GM19397 (cell line): ENCODE measurements around the gene ACTN3.
"Not testable (repeated sequence)": the region's sequence is repeated elsewhere in the genome, so short reads cannot be mapped to it uniquely, and the experiment has no call there.

Experiments used
- ATAC-seq: cut with Tn5 transposase; IDR thresholded peaks from one replicate; pipeline ENCODE4 v1.9.1; 2021; ENCODE audit warnings: mild to moderate bottlenecking, moderate library complexity; ENCODE audit not compliant: unreplicated experiment

The ACTN3 gene

DNA sequence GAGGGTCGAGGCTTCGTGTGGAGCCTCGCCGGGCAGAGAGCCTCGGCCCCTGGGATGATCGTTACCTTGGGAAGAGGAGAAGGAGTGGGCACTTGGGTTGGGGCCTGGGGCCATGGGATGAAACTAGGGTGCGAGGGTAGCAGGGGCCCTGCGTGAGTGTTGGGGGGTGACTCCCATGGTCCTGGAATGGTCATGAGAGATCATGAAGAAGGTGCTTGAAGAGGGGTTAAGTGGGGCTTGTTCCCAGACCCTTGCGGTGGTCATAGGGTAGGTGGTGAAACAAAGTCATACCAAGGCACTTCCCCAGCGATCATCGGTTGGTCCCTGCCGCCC lies 46.6 kb downstream of the ACTN3 start:
- no peak for ATAC-seq

DNA sequence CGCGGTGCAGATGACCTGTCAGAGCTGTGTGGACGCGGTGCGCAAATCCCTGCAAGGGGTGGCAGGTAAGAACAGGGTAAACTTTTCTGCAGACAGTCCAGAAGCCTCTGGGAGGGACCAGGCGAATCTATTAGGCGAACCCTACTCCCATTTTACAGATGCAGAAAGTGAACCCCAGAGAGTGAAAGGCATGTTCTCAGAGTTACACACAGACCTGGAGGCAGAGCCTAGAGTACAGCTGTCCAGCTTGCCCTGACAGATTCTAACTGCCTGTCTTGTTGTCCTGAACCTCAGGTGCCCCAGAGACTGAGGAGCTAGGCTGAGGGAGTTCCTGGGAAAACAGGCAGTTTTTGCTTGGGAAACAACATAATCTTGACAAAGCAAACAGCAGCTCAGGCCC lies 46.9 kb downstream of the ACTN3 start:
- no peak for ATAC-seq

DNA sequence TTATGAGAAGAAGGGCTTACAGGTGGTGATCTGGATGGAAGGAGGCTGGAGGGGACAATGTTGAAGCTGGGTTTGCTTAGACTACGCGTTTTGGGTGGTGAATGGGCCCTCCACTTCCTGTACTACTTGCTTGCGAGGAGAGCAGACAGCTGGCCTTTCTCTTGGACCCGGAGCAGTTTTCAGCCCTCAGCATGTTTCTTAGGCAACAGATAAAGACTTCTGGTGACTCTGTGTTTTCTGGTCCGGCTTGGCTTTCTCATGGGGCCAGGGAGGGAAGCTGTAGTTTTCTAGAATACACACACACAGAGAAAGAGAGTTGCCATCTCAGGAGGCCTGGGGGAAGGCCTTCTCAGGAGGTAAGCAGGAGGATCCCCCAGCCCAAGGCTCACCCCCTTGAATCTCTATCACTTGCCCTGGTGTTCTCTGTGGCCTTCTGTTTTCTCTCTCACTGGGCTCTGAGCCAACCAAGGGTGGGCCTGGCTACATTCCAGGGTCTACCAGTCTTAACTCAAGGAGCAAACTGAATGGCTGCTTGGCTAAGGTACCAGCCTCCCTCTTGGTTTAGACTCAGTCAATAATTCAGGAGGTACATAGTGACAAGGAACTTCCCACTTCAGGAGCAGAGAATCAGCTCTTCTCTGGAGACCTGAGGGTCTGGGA lies 48.7 kb downstream of the ACTN3 start:
- no peak for ATAC-seq

DNA sequence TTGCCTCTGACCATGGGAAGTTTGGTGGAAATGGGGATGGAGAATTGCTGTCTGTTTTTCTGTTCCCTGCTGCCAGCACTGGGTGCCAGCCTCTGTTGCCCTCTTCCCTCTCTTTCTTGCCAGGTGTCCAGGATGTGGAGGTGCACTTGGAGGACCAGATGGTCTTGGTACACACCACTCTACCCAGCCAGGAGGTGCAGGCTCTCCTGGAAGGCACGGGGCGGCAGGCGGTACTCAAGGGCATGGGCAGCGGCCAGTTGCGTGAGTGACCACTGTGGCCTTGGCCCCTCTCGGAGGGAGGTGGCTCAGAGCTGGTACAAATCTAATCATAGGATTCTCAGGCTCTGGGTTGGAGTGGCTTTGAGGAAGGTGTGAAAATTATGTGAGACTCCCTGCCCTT lies 52.3 kb downstream of the ACTN3 start:
- ATAC-seq = no peak

DNA sequence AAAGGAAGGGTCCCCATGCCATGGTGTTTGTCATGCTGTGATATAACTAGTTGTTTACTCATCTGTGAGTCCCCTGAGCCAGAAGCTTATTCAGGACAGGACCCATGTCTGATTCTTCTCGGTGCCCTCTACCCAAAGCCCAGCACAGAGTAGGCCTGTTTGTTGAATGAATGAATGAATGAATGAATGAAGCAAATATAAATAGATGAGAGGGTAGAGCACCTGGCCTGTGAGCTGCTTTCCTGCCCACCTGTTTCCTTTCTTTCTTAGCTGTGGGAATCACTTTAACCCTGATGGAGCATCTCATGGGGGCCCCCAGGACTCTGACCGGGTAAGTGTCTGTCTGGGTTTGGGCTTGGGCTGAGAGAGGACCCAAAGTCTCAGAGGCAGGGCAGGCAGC lies 53.5 kb downstream of the ACTN3 start:
- no peak for ATAC-seq

DNA sequence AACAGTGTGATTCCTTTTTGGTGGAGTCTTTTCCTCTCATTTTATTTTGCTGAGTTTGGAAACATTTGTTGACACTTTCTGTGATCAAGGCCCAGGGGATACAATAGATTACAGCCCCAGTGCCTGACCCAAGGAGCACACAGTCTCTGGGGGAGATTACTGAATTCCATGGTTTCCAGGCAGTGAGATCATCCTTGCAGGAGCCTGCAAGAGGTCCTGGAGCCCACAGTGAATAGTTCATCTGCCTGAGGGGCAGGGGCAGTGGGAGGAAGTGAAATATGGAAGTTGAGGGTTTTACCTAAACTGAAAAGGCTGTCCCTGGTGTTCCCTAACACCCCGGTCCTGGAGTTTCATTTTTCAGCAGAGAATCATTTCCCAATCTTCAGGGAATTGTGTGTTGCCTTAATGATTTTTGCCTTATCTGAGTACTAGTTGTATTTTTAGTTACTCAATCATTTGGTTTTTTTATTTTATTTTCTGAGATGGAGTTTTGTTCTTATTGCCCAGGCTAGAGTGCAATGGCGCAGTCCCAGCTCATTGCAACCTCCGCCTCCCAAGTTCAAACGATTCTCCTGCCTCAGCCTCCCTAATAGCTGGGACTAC lies 54.0 kb downstream of the ACTN3 start:
- ATAC-seq = no peak

DNA sequence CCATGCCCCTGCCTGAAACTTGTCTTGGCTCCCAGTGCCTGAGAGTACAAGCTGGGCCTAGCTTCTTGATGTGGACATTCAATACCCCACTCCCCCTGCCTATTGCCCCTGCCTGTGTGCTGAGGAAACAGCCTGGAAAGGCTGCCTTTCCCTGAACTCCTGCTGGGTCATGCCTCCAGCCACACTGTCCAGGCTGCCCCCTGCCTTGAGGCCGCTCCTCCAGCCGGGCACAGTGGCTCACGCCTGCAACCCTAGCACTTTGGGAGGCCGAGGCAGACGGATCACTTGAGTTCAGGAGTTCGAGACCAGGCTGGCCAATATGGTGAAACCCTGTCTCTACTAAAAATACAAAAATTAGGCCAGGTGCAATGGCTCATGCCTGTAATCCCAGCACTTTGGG lies 56.4 kb downstream of the ACTN3 start:
- ATAC-seq = no peak

DNA sequence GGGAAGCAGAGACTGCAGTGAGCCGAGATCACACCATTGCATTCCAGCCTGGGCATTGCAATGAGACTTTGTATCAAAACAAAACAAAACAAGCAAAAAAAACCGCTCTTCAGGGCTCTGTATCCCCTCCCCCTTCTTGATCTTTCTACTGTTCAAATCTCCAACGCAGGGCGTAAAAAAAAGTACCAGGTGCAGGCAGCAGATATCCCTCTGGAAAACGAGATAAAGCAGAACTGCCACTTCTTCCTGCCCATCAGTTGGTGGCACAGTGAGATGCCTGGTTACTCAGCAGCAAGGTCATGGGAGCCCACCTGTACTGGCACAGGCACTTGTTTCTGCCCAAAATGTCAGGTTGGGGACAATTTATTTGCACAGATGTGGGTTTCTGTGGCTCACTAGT lies 57.5 kb downstream of the ACTN3 start:
- ATAC-seq = no peak

DNA sequence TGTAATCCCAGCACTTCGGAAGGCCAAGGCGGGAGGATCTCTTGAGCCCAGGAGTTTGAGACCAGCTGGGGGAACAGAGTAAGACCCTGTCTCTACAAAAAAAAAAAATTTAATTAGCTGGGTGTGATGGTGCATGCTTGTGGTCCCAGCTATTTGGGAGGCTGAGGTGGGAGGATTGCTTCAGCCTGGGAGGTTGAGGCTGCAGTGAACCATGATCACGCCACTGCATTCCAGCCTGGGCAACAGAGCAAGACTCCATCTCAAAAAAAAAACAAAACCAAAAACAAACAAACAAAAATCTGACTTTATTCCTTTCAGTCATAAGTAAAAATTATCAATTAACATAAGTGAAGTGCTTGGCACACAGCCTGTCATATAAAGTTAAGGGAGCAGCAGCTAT lies 59.9 kb downstream of the ACTN3 start:
- ATAC-seq = not testable (repeated sequence)

DNA sequence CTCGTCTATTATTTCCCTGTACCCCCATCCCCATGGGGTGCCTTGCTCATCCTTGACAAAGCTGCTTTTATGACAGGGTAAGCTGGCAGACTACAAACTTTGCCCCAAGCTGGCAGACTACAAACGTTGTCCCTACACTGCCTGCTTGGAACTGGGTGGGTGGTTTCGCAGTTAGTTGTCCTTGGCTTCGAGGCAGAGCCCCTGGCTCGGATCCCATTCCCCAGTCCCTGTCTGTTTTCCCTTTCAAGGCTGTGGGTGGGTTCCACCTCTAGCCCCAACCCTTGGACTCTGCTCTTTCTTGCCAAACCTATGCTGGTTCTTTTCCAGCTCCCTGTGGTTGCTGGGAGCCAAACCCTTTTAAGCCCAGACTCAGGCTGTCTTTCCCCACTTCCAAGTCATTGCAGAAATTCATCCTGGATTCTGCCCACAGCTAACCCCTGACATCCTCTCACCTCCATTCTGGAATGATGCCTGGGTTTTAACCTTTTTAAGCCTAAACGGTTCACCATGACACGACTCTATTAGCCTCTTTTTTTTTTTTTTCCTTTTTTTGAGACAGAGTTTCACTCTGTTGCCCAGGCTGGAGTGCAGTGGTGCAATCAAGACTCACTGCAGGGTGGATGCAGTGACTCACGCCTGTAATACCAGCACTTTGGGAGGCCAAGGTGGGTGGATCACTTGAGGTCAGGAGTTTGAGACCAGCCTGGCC lies 60.6 kb downstream of the ACTN3 start:
- no peak for ATAC-seq

DNA sequence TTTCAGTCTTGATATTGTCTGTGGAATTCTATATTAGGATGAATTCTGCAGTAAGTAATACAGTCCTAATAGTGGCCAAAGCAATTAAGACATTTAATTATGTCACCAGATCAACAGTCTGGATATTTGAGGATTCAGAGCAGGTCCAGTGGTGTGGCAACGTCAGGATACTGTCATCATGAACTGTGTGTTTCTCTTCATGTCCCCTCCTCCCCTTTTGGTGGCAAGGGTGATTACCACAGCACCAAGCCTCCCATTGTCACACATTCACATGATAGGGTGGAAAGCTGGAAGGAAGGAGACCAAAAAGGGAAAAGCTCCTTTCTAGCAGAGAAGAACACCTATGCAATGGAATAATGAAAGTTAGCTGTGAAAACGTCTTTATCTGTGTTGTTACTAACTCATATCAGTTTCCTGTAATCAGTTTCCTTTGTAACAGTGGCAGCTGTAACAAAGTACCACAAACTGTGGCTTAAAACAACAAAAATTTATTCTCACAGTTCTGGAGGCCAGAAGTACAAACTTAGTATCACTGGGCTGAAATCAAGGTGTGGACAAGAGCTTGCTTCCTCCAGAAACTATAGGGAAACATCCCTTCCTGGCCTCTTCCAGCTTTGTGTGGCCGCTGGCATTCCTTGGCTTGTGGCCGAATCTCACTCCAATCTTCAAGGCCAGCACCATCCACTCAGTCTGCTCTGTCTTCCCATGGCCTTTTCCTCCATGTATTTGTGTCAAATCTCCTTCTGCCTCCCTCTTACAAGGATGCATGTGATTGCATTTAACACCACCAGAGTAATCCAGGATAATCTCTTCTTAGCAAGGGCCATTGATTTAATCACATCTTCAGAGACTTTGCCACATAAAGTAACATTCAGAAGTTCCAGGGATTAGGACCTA lies 63.3 kb downstream of the ACTN3 start:
- ATAC-seq = no peak

DNA sequence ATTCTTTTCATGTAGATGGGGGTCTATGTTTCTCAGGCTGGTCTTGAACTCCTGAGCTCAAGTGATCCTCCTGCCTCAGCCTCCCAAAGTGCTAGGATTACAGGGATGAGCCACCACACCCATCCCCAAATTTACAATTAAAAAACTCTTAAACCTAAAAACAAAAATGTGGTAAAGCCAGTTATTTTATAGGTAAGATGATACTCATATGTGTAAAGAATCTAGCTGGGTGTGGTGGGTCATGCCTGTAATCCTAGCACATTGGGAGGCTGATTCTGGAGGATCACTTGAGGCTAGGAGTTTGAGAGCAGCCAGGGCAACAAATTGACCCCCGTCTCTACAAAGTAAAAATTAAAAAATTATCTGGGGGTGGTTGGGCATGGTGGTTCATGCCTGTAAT lies 65.8 kb downstream of the ACTN3 start:
- no peak for ATAC-seq
